GM12875 (cell line): ENCODE measurements around the gene POU6F2.

Experiments used
- H3K4me3 ChIP-seq: one replicate; pipeline ENCODE4 v1.5.1; 2011; ENCODE audit warnings: low read depth, low read length, control low read depth
- CTCF ChIP-seq: IDR thresholded peaks from 2 replicates; pipeline ENCODE4 v1.5.1; 2011; ENCODE audit warnings: low read depth, mild to moderate bottlenecking, control low read depth, inconsistent platforms, low read length, moderate library complexity, borderline replicate concordance; ENCODE audit not compliant: insufficient read depth

POU6F2 gene

GRCh38 chr7:39083781-39084180 lies 106.1 kb downstream of the POU6F2 start:
- TF ChIP-seq CTCF = no peak
- no peak overlapping the region for H3K4me3 ChIP-seq

DNA sequence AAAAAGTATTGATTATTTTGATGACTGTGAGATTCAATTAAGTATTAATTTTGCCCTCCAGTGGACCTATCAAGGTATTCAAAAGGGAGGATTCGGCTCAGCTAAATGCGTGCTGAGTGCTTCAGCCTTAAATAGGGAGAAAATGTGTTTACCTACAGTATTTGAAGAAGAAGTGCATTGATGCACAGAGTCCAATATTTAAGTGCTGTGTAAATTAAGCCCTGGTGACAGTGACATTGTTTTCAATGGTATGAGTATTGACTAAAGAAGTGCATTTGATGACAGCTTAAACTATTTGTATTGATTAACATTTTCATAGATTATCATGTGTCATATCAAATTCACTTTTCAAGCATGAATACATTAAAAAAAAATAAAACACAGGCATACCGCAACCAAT lies 106.6 kb downstream of the POU6F2 start:
- no peak overlapping the region for H3K4me3 ChIP-seq
- TF ChIP-seq CTCF = no peak

DNA sequence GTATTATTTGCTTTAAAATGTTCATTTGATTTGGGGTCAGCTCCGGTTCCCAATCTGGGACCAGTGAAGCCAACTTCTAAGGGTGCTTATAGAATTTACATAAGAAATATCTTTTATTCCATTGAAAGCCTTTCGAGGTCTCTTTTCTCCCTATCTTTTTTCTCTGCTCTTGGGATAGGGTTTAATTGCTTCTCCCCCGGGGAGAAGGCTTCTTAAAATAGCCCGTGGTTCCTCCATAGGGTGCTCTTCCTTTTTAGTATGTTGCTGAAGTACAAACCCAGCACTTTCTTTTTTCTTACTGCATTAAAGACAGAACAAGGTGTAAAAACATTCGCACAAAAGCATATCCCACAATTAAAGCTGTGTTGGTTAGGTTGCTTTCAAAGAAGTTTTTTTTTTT lies 107.5 kb downstream of the POU6F2 start:
- TF ChIP-seq CTCF = no peak
- no peak overlapping the region for H3K4me3 ChIP-seq

DNA sequence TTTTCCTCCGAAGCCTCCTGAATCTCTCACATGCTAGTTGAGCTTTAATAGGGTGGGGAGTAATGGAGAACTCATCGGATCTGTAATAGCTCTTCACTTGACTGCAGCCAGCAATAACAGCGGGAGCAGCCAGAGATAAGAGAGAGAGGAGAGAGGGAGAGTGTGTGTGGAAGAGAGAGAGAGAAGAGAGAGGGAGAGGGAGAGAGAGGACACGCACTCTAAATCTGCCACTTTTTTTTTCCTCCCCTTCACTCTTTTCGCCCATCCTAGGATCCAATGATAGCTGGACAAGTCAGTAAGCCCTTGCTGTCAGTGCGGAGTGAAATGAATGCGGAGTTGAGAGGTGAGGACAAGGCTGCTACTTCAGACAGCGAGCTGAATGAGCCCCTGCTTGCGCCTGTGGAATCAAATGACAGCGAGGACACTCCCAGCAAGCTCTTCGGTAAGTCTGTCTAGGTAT lies 107.9 kb downstream of the POU6F2 start:
- H3K4me3 ChIP-seq = no peak overlapping the region
- no peak for TF ChIP-seq CTCF

- no peak for TF ChIP-seq CTCF
- H3K4me3 ChIP-seq = no peak overlapping the region
Measured at GRCh38 chr7:39086638-39087360, 109.1 kb downstream of the POU6F2 start.

DNA sequence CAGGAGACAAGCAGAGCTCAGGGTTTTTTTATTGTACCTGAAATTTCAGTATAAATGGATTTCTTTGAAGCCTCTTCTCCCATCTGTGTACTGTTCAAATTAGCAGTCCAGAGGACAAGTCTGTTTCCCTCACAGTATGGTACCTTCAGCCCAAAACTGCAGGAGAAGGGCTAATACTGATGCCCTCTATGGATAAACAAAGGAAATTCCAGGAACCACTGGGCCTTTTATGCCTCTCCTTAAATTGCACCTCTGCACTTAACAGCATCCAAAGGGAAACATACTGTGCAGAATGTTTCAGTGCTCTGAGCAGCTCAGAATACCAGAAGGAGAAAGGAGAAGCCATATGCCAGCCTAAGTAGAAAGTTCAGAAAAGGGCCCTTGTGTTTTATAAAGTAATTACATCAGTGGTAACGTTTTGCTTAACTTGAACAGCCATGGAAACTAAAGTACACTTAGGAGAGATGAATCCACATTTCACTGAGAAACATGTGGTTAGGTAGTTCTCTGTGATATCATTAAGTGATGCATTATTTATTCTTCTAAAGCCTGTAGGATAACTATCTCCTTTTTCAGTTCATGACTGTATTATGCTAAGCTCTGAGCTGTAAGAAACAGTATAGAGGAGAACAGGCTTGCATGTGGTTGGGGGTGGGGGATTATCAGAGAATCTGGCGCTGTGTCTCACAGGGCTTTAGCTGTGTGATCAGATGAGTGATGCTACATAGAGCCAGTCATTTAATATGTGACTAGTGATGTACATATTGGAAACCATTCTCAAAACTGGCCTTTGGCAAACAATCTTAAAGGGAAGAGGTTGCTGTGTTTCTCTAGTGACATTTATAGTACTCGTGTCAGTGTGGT lies 111.3 kb downstream of the POU6F2 start:
- no peak for TF ChIP-seq CTCF
- no peak overlapping the region for H3K4me3 ChIP-seq
